Endothelial cell of umbilical vein (primary cell): ENCODE data around the gene PSMB7.

Source experiments
- CTCF ChIP-seq, 2 donors: IDR thresholded peaks; 1 replicate in 1 of 2; 2 replicates in 1 of 2; pipeline ENCODE4 v1.5.1; 2011; ENCODE audit warnings: low read length in 2 of 2, mild to moderate bottlenecking in 2 of 2, moderate library complexity in 2 of 2, control low read depth in 1 of 2, inconsistent platforms in 1 of 2, low read depth in 1 of 2; ENCODE audit not compliant: insufficient read depth in 1 of 2; ENCODE audit errors: extremely low read depth in 1 of 2
- POLR2A ChIP-seq: IDR thresholded peaks from 2 replicates; pipeline ENCODE4 v1.6.1; 2012; ENCODE audit warnings: low read depth, mild to moderate bottlenecking, control low read depth, low read length

- TF ChIP-seq CTCF (IDR thresholded peaks at IDR 0.05; ENCODE audit: extremely low read depth in 1 of 2, insufficient read depth in 1 of 2, low read depth in 1 of 2, low read length in 2 of 2) (no peak), POLR2A (peak; percentile 48)
These were observed 71.5 kb downstream of the PSMB7 start for GRCh38 chr9:124343533-124344290.
